Measurements from ENCODE around the gene DOK5. TPM values are rescaled to one million over a fixed set of nuclear protein-coding genes. Genes with fewer than 3 reads are reported as not detected.

Gene DOK5
- total and polyA plus RNA-seq, 2 of the 8 experiments (the other 6 are each of a cell fraction or from before 2014, with no cell fraction given), result 8.9 to 15.0 TPM

DNA sequence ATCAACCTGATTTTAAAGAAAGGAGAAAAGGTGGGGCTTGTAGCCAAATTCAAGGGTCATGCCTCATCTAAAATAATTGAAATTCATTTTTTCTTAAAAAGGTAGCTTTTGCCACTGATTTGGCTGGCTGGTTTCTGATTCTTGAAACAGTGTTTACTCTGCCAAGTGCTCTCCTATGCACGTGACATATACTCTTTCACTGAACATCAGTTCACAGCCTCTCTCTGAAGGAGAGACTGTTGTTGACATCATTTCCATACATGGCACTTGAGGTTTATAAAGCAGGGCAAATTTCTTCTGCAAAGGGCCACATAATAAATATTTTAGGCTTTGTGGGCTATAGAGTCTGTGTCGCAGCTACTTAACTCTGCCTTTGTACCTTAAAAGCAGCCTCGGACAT is 40.4 kb upstream of the DOK5 start:
- no peak overlapping the region for H4K8ac ChIP-seq (ENCODE audit: extremely low read depth, insufficient read depth, low read length)
- H3K9me3 ChIP-seq (ENCODE audit: insufficient read depth in 2 of 2, low read depth in 1 of 2, low read length in 1 of 2), result no peaks in the 10 kb centered on the region
- H3K79me1 ChIP-seq (ENCODE audit: low read depth, low read length), result no peaks in the 10 kb centered on the region
- H3K27me3 ChIP-seq (replicated peaks in 1 of 4; ENCODE audit: control insufficient read depth in 3 of 4, extremely low read depth in 1 of 4, insufficient read depth in 3 of 4, low read length in 3 of 4), result no peaks in the 10 kb centered on the region
- FAIRE-seq (no peak), DNase-seq (ENCODE audit: low read depth in 1 of 2, low spot score in 2 of 2) (no peak)
- no peak overlapping the region for H3K4me3 ChIP-seq (ENCODE audit: extremely low read depth in 1 of 4, insufficient read depth in 2 of 4, low read depth in 3 of 4, low read length in 4 of 4)
- no peak overlapping the region for H2BK20ac ChIP-seq (ENCODE audit: low read length)
- no peaks in the 10 kb centered on the region for H3K36me3 ChIP-seq (ENCODE audit: control insufficient read depth in 2 of 4, insufficient read depth in 4 of 4, low read length in 3 of 4)
- H3K4me2 ChIP-seq (ENCODE audit: insufficient read depth in 1 of 2, low read depth in 2 of 2, low read length in 2 of 2), result no peak overlapping the region
- no peak overlapping the region for H3K23ac ChIP-seq (ENCODE audit: insufficient read length)
- H2BK15ac ChIP-seq (ENCODE audit: low read length), result no peak overlapping the region
- H2BK5ac ChIP-seq (ENCODE audit: low read depth, low read length), result no peak overlapping the region
- H3K14ac ChIP-seq (ENCODE audit: insufficient read length), result no peak overlapping the region
- H4K5ac ChIP-seq (ENCODE audit: insufficient read length, low read depth, low read length), result no peak overlapping the region
- CTCF ChIA-PET (ENCODE audit: partially characterized antibody), result interaction anchor here (1.4 kb wide), 1 partner anchor 211 kb away, joined by 3 read pairs; no protein-coding TSS in a partner anchor
- H2BK12ac ChIP-seq (ENCODE audit: low read depth, low read length), result no peak overlapping the region
- no peaks in the 10 kb centered on the region for H4K20me1 ChIP-seq (replicated peaks in 1 of 2; ENCODE audit: control insufficient read depth in 1 of 2, insufficient read depth in 2 of 2, low read length in 2 of 2)
- H3K23me2 ChIP-seq (ENCODE audit: low read depth, low read length), result no peaks in the 10 kb centered on the region
- no peak overlapping the region for H3K18ac ChIP-seq (ENCODE audit: extremely low read depth, low read length)
- H3K9ac ChIP-seq (replicated peaks in 1 of 4; ENCODE audit: extremely low read depth in 1 of 4, low read depth in 3 of 4, low read length in 3 of 4), result no peak overlapping the region
- no peak overlapping the region for H3K4ac ChIP-seq (replicated peaks; ENCODE audit: insufficient read length, low read depth, low read length)
- no peak overlapping the region for H2AFZ ChIP-seq (ENCODE audit: low read length)
- no peak overlapping the region for H2AK5ac ChIP-seq (ENCODE audit: low read depth, low read length)
- H3K79me2 ChIP-seq (ENCODE audit: control insufficient read depth in 1 of 2, insufficient read depth in 2 of 2, low read length in 2 of 2), result no peaks in the 10 kb centered on the region
- no peak overlapping the region for H4K91ac ChIP-seq (replicated peaks; ENCODE audit: insufficient read length, low read length)
- no peak overlapping the region for H3K56ac ChIP-seq (replicated peaks; ENCODE audit: insufficient read length, low read depth, low read length)
- H3K4me1 ChIP-seq (replicated peaks in 1 of 4; ENCODE audit: control insufficient read depth in 3 of 4, insufficient read depth in 4 of 4, low read length in 3 of 4), result no peaks in the 10 kb centered on the region; a peak in 1 of 7 replicates
- no peak overlapping the region for H2BK120ac ChIP-seq (replicated peaks; ENCODE audit: low read depth, low read length)
- POLR2A ChIA-PET (ENCODE audit: partially characterized antibody), result no interaction called here
- no peak overlapping the region for H3K27ac ChIP-seq (ENCODE audit: low read depth, low read length)
- 90% methylated on average over 3 of the region's 3 CpGs; no CpG with 5 or more reads in 1 of the 2 experiments for WGBS, 2 experiments (ENCODE audit: extremely low coverage in 1 of 2, insufficient coverage in 1 of 2, insufficient read length in 1 of 2, insufficient replicate concordance in 2 of 2, low coverage in 1 of 2, low lambda C conversion rate in 2 of 2, missing lambda C conversion rate in 1 of 2)
- TF ChIP-seq ASH2L (IDR thresholded peaks at IDR 0.05; ENCODE audit: low read length) (no peak), BACH1 (IDR thresholded peaks at IDR 0.05; ENCODE audit: low read length) (no peak), SP1 (IDR thresholded peaks at IDR 0.05; ENCODE audit: low read depth, low read length) (no peak)
